Colon (tissue), 2 donors: ENCODE measurements around the gene EXOSC5.
"Not testable (repeated sequence)": the region's sequence is repeated elsewhere in the genome, so short reads cannot be mapped to it uniquely, and the experiment has no call there.

Source experiments
- FAIRE-seq: peaks from 2 replicates; lab custom pipeline; 2012; peaks lifted over from hg19 to GRCh38; lab: Jason Lieb, UNC
- donor health status: control.
- donor health status: control.

EXOSC5 gene

DNA sequence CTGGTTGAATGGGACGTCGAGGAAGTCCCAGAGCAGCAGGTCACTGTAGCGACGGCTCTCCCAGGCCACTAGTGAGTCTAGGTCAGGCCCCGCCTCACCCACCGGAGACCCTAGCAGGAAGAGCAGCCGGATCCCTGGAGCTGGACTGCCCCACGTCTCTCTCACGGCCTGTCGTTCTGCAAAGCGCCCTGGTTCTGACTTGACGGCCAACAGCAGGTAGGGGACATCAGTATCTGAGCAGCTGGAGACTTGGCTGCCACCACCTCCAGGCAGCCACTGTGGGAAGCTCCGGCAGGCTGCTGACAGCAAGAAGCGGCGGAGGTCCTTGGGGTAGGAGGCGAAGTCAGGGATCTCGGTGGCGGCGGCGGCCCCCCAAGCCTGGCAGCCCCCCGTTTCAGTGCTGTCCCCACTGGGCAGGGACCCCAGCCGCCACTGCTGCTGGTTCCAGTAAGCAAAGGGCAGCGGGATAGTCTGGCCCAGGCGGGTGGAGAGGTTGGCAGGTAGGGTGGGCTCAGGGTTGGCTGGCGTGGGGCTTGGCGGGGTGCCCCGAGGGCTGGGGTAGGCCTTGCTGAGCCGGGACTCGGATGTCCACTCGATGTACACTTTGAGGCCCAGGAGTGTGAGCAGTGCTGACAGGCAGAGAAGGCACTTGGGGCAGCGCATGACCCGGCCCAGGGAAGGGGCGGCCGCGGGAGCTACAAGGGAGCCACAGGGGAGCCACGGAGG lies 29.1 kb upstream of the EXOSC5 start:
- no peak for FAIRE-seq

DNA sequence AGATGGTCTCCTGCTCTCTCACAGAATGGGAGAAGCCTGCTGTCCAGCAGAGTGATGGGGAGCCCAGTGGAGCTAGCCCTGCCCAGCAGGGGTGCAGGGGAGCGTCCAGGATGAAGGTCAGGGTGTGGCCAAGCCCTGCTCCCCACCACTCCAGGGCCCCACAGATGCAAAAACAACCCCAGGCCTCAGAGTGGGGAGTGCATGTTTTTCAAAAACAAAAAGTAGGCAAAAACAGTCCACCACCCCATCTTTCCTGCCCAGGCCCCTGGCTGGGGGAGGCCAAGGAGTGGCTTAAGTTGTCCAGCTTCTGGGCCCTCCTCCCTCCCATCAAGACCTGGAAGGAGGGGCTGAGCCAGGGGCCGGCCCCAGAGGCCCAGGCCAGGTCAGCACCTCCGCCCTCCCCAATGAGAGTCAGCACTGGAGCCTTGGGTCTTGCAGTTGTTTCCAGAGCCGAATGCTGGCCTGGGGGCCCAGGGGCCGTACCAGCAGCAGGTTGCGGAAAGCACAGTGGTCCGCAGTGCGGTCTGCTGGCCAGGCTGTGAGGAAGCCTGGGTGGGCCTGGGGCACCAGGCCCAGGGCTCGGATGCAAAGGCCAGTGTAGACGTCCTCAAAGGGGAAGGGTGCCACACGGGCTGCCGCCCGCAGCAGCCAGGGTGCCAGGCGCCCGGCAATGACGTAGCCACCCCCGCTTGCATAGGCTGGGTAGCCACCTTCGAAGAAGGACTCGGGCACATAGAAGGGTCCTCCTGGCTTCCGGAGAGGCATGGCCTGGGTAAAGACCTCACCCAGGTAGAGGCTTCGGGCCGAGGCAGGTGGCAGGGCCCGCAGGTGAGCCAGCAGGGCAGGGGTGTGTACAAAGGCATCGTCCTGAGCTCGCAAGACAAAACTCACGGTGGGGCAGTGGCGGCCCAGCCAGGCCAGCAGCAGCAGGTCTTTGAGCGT lies 28.3 kb upstream of the EXOSC5 start:
- FAIRE-seq, result no peak

DNA sequence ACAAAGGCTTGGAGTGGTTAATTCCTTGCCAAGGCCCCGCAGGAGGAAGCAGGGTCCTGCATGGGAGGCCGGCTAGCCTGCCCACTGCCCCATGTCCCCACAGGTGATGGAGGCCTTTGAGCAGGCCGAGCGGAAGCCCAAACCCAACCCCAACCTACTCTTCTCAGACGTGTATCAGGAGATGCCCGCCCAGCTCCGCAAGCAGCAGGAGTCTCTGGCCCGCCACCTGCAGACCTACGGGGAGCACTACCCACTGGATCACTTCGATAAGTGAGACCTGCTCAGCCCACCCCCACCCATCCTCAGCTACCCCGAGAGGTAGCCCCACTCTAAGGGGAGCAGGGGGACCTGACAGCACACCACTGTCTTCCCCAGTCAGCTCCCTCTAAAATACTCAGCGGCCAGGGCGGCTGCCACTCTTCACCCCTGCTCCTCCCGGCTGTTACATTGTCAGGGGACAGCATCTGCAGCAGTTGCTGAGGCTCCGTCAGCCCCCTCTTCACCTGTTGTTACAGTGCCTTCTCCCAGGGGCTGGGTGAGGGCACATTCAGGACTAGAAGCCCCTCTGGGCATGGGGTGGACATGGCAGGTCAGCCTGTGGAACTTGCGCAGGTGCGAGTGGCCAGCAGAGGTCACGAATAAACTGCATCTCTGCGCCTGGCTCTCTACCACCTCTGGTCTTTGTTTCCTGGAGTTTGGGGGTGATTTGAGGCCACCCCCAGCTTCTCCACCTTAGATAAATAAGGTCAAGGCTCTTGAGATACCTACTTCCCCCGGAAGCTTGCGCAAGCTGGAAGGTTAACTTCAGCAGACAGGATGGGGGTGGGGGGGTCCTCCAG lies 27.4 kb upstream of the EXOSC5 start:
- no peak for FAIRE-seq

DNA sequence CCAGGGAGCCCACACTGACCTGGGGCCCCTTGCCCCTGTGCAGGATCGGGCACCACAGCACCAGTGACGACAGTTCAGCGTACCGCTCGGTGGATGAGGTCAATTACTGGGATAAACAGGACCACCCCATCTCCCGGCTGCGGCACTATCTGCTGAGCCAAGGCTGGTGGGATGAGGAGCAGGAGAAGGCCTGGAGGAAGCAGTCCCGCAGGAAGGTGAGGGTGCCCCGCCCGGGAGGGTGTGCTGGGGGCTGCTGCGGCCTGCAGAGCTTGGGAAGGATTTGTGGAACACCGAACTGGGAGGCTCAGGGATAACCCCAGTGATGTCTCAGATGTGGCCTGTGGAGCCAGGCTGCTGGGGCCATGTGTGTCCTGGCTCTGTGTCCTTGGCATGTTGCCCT lies 25.8 kb upstream of the EXOSC5 start:
- FAIRE-seq, result no peak

DNA sequence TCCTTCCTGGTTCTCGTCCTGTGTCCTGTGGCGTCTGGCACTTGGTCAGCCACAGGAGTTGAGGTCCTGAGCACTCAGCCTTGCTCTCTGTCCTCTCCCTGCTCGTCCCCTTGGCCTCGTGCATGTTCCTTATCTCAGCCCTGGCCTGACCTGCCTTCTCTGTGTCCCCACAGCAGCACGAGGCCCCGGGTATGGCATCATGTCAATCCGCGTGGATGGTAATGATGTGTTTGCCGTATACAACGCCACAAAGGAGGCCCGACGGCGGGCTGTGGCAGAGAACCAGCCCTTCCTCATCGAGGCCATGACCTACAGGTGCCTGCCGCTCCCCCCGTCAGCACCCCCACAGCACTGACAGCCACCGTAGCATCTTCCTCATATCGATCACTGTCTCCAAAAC lies 25.3 kb upstream of the EXOSC5 start:
- FAIRE-seq, result no peak

DNA sequence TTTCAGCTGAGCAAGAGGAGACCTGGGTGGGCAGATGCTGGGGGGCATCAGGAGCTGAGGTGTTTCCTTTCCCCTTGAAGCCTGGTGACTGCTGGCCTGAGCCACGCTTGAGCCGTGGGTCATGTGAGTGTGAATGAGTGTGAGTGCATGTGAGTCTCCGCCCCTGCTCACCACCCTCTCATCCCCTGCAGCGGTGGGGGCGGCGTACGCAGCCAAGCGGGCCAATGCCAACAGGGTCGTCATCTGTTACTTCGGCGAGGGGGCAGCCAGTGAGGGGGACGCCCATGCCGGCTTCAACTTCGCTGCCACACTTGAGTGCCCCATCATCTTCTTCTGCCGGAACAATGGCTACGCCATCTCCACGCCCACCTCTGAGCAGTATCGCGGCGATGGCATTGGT lies 24.8 kb upstream of the EXOSC5 start:
- FAIRE-seq, result no peak

DNA sequence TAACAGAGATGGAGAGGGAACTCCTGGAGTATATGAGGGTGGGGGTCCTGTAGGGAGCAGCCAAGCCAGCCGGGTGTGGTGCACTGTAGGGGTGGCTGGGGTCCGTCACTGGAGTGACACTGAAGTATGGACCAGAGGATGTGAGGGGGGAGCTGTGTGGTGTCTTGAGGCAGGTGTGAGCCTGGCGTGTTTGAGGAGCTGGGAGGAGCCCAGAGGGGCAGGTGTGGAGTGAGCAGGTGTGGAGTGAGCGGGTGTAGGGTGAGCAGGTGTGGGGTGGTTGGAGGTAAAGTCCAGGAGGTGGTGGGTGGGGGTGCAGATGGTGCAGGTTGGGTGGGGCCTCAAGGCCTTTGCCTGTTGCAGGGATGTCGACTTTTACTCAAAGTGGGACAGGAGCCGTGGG lies 24.2 kb upstream of the EXOSC5 start:
- FAIRE-seq, result no peak

DNA sequence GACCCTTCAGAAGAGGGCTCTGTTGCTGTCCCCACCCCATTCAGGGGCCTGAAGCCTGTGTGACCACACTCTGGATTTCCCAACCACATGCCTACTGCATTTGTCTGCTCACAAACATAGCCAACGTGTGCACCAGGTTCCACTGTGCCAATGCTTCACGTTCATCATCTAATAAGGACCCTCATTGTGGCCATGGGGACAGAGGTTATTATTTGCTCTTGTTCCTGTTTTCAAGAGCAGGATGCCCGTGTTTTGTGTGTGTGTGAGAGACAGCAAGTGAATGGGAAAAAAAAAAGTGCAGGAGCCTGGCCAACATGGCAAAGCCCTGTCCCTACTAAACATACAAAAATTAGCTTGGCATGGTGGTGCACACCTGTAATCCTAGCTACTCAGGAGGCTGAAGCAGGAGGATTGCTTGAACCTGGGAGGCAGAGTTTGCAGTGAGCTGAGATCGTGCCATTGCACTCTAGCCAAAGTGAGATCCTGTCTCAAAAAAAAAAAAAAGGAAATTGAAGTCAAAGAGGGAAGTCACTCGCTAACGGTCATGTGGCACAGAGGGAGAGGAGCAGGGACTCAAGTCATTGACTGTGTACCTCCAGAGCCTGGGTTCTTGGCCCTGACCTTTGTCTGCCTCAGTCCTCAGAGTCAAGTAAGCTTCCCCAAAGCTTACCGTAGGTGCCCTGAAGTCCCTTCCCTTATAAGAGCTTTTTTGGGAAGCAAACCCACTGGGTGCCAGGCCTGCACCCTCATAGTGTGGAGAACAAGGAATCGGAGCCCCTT lies 23.1 kb upstream of the EXOSC5 start:
- no peak for FAIRE-seq

DNA sequence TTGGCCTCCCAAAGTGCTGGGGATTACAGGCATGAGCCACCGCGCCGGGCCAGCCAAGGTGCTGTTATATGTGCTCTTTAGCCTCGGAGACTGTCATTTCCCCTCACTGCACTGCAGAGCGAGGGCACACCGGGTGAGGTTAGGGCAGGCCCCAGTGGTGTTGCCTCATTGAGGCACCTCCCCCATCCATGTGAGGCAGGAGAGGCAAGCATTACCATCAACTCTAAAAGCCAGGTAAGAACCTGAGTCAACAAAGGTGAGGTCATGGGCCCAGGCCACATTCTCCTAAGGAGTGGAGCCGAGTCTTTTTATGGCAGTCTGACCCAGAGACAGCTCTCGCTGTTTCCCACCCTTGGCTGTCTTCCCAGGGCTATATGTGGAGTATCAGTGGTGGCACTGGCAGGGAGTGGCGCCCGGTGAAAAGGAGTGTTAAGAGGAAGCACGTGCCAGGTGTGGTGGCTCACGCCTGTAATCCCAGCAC lies 19.1 kb upstream of the EXOSC5 start:
- FAIRE-seq, result no peak

DNA sequence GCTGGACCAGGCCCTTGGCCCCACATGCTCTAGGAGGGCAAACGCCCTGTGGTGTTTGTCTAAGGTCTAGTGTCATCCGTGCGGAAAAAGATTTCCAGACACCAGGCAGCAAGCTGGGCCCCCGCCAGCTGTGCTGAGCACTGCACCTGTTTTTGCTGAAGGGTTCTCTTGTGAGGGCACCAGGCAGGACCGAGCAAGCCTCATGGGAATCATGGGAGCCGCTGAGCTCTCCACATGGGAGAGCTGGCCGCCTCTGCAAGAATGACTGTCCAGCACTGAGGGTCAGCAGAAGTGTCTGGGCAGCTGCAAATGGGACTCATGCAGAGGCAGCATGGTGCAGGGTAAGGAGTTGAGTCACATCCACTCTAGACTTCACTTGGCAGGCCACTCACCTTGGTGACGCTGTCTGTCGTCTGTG lies 18.0 kb upstream of the EXOSC5 start:
- FAIRE-seq, result no peak

DNA sequence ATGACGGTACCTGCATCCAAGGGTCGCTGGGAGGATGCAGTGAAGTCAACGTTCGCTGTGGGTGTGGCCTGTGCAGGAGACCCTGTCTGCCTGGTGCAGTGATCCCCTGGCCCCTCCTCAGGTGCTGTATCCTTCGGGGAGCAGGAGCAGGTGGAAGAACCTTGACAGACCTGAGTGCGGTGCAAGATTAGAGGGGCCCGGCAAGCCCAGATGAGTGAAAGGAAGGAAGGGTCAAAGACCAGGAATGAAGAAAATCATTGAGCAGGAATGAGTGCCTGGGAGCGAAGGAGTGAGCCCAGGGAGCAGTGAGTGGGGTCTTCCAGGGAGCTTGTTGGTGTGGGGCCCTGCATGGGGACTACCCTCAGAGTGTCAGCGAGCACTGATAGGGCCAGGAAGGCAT lies 17.3 kb upstream of the EXOSC5 start:
- FAIRE-seq, result no peak

DNA sequence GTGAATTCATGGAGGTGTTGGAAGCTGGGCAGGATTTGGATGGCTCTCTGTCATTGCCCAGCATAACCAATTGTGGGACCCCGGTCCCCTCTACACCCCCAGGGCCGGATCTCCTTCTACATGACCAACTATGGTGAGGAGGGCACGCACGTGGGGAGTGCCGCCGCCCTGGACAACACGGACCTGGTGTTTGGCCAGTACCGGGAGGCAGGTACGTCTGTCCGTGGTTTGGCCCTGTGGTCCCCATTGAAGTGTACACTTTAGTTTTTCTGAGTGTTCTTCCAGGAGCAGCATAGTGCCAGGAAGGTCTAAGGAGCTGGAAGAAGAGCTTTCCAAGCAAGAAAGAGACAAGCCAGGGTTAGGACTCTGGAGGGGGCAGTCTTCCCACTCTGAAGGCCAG lies 16.8 kb upstream of the EXOSC5 start:
- FAIRE-seq, result no peak

DNA sequence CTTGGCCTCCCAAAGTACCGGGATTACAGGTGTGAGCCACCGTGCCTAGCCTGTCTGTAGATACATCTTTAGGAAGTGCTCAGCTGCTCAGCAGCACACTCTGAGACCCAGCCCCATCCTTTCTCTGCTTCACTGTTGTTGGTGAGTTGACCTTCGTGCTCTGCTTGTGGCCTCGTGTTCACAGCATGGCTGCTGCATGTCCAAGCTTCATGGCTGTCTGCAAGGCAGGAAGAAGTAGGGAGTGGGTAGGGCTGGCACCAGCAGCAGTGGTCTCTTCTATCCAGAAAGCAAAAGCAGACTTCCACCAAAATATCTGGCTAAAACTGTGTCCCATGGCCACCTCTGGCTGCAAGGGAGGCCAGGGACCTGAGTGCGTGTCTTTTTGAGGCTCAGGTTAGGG lies 15.8 kb upstream of the EXOSC5 start:
- no peak for FAIRE-seq

DNA sequence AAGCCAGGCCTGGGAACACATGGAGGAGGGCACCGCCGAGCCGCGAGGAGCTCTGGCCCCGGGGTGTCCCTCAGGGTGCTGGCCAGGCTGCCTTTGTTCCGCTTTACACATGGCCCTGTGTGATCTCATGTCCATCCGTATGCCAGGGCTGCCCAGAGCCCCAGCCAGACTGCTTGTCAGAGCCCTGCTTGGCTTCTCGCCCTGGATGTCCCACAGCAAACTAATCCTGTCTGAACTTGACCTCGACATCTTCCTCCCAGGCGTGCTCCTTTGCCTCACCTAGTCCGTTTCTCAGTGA lies 14.8 kb upstream of the EXOSC5 start:
- FAIRE-seq, result no peak

DNA sequence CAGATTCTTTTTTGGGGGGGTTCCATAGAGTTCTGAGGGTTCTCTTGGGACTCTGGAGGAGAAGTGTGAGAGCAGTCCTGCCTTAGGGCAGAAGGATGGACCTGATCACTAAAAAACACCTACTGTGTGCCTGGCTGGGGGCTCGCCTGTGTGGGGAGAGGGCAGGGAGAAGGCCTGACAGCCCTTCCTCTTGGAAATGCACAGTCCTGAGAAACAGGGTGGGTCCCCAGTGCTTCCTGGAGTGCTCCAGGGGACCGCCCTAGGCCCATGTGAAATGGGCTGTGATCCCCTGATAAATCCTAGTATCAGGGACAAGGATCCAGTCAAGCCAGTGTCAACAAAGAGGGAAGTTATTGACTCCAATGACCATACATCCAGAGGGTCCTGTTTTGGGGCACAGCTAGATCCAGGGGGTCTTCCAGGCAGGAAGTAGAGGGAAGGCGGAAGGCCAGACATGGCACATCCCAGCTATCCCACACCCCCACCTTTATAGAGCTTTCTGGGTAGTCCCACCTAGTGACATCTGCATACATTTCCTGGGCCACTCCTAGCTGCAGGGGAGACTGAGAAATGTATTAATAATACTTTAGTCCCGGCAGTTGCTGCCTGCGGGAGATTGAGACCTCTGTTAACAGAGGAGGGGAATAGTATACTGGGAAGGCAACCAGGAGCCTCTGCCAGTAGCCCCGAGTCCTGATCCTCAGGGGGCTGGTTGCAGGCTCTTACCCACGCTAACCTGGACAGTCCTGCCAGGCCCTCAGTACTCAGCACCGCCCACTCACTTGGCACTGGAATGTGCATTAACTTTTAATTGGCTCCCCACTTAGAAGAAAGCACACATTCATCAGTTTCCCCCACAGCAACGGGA lies 14.2 kb upstream of the EXOSC5 start:
- no peak for FAIRE-seq

DNA sequence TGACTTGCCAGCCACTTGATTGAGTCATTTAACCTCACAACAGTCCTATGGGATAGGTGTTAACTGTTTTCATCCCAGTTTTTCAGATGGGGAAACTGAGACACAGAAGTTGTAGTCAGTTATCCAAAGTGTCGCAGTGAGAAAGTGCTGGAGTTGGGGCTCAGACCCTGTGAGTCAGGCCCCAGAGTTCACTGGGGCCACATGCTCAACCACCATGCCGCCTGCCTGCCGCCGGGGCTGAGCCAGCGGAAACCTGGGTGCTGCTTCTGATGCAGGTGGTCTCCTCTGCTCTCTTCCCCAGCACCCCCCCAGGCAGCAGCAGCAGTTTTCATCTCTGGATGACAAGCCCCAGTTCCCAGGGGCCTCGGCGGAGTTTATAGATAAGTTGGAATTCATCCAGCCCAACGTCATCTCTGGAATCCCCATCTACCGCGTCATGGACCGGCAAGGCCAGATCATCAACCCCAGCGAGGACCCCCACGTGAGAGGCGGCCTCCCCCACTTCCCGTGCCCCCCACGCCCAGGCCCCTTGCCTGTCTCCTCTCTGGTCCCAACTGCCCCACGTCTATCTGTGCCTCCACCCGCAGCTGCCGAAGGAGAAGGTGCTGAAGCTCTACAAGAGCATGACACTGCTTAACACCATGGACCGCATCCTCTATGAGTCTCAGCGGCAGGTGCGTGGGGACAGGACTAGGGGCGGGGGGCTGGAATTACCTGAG lies 13.3 kb upstream of the EXOSC5 start:
- no peak for FAIRE-seq

DNA sequence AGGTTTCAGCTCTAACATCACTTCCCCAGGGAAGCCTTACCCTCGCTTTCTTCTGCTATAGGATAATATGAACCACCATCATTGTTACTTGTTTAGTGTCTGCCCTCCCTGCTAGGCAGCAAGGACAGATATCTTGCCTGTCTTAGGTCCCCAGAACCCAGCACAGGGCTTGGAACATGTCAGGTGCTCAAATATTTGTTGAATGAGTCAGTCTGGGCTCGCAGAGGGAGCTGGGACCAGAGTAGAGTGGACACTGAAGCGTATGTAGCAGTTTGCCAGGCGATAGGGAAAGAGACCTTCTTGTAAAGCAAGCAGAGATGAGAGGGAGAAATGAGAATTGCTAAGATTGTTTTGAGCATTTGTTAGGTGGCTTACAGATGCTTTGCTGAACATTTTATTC lies 12.1 kb upstream of the EXOSC5 start:
- FAIRE-seq, result no peak

DNA sequence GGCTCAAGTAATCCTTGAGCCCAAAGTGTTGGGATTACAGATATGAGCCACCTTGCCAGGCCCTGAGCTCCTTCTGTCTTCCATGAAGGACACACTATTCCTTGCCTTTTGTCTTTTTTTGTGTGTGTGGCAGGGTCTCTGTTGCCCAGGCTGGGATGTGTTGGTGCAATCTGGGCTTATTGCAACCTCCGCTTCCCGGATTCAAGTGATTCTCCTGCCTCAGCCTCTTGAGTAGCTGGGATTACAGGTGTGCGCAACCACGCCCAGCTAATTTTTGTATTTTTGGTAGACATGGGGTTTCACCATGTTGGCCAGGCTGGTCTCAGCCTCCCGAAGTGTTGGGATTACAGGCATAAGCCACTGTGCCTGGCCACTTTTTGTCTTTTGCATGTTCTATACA lies 11.7 kb upstream of the EXOSC5 start:
- not testable (repeated sequence) for FAIRE-seq

DNA sequence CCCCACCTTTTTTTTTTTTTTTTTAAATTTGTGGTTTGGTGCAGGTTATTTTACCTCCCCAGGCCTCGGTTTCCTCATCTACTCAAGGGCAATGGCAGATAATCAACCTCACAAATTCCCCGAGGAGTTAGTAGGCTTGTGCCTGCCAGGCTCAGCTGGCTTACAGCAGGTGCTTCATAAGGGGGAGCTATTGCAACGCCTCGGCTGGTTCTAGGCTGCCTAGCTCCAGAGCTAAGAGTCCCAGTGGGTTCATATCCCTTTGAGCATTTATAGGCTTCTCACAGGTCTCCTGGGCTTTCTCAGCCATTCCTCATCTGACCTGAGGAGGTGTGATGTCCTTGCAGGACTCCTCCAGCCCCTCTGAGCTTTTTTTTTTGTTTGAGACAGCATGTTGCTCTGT lies 11.1 kb upstream of the EXOSC5 start:
- FAIRE-seq, result no peak

DNA sequence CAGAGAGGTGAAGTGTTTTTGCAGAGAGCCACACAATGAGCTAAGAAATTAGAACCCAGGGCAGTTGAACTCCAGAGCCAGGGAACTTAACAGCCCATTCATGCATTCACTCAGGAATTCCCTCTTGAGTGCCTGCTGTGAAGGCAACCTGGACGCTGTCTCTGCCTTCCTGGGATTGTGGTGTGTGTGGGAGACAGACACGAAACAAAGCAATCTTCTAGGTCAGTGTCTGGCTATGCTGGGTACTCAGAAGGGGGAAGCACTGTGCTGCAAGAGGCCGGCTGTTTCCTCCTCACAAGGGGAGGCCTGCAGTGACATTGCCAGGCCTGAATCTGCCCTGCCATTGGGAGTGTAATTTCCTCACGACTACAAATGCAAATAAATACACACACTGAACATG lies 10.1 kb upstream of the EXOSC5 start:
- FAIRE-seq, result no peak
